GM10847 (cell line): ENCODE measurements around the gene WDFY4.

Source experiments
- POLR2A ChIP-seq: IDR thresholded peaks from 2 replicates; pipeline ENCODE4 v1.6.1; 2011; ENCODE audit not compliant: insufficient read length; ENCODE audit errors: extremely low read depth

The WDFY4 gene

DNA sequence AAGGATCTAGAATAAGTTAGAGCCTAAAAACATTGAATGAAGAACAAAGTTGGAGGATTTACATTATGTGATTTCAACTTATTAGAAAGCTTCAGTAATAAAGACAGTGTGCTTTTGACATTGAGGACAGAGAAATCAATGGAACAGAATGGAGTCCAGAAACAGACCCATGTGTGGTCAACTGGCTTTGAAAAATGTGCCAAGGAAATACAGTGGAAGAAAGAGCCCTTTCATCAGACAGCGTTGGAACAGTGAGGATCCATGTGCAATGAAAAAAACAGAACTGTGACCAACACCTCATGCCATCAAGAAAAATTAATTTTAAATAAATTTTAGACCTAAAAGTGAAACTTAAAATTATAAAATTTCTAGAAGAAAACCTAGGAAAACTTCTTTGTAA lies 305.6 kb downstream of the WDFY4 start:
- no peak for TF ChIP-seq POLR2A

DNA sequence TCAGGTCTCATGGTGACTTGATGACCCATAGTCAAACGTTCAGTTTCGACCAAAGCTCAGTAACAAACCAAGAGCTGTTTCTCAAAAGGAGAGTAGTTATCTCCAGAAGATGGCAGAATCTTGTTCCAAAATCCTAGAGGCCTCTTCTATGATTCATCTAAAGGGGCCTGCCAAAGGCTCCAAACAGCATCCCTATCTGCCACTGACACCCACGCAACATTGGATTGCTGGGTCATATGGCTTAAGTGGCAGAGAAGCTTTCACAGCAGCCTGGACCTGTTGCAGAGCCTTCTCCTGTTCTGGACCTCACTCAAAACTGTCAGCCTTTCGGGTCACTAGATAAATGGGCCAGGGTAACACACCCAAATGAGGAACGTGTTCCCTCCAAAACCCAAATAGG lies 309.0 kb downstream of the WDFY4 start:
- no peak for TF ChIP-seq POLR2A

DNA sequence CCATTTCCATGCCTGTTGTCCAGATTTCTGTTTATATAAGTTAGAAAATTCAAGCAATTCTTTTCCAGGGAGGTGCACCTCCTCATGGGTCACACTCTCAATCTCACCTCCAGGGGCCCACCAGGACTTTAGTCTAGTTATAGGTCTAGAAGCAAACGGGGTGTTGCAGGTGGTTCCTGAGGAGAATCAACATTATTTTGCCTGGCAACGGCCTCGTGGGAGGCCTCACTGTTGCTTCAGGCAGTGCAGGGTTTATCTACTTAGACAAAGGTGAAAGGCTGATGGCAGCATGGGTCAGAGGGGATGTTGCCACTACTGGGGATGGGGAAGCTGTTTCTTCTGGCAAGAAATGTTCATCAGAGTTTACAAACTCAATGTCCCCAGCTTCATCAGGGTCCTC lies 311.7 kb downstream of the WDFY4 start:
- TF ChIP-seq POLR2A: no peak

DNA sequence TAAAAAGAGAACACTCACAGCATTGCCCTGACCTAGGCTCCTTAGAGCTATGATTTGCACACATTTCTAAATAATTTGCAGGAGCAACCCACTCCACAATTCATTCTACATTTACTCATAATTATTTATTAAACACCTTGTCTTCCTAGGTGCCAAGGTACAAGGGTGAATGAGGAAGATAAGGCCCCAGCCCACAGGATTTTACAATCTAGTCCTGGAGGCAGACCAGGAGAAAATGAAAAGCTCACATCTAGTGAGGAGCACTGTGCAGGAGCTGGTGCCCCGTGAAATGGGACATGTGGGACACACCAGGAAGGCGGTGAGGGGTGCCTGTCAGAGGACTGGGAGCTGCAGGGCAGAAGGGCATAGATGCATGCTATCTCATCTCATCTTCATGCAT lies 314.7 kb downstream of the WDFY4 start:
- TF ChIP-seq POLR2A: no peak

DNA sequence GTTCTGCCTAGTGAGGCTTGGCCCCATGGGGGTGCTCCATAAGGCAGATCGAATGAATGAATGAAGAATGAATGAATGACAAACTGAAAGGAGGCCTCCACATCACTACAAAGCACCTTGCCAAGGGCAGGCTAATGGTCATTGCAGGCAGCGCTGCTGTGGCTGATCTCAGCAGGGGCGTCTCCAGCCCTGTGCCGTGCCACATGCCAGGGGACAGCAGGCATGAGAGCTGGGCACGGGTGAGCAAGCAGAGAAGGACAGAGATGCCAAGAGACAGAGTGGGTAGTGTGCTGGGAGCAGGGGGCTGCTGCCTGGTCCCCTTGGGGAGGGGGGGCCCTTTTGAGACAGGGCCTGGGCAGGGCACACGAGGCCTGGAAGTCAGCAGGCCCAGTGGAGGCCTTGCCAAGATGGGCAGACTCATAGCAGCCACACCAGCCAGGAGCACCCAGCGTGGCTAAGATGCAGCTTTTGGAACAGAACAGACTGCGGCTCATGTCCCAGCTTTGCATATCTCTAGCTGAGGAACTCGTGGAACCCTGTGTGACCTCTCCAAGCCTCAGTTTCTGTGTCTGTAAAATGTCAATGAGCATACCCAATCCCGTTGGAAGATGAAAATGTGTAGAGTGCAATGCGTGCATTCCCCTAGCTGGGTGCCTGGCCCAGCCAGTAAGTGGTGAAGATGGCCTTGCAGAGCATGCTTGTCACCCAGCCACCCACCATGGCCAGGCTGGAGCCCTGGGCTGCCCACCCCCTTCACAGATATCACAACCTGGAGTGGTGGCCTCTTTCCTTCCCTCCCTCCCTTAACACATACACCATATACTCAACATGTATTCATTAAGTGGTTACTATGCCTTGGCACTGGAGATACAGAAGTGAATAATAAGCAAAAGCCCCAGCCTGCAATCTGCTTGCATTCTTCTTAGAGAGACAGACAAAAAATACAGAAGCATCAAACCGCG lies 316.0 kb downstream of the WDFY4 start:
- no peak for TF ChIP-seq POLR2A

DNA sequence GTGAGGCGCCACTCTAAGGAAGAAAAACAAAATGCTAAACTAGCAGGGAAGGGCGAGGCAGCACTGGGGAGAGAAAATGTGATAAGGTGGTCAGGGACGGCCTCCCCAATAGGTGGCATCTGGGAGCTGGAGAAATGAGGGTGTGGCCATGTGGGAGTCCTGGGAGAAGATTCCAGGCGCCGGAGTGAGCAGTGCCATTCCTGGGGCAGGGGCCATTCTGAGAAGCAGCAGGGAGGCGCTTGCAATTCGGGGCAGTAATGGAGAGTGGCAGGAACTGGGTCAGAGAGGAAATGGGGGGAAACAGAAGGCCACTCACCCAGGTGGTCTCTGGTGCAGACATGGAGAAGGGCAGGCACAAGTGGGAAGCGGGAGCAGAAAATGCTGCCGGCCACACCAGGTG lies 316.7 kb downstream of the WDFY4 start:
- TF ChIP-seq POLR2A: no peak

DNA sequence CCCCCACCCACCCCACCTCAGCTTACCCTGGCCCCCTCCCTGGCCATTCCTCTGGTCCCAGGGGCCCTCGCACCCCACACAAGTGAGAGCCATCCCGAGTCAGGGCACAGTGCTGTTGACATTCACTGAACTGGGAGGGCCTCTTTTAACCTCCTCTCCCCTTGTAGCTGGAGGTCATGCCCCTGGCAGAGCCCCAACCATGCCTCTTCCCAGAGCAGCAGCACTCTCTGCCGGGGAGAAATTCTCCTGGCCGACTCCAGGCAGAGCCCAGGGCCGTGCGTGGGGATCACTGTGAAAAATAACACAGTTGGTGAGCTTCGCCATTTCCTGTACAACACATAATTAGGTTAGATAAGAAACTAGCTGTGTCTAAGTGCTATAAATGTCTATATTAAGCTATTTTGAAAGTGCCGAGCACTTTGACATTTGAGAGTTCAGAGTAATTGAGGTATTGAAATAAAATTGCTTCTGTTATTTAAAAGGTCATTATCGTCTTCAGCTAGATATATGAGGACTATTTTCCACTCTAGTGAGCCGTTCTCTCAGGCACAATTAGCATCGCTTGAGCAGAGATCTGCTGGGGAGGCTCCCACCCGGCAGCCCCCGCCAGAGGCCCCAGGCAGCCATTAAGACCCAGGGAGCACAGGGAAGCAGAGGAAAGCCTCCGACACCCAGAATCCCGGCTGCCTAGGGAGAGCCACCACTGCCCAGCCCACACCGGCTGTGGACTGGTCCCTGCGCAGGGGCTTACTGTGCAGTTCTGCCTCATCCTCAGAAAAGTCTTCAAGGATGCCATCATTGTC lies 317.4 kb downstream of the WDFY4 start:
- TF ChIP-seq POLR2A: no peak

DNA sequence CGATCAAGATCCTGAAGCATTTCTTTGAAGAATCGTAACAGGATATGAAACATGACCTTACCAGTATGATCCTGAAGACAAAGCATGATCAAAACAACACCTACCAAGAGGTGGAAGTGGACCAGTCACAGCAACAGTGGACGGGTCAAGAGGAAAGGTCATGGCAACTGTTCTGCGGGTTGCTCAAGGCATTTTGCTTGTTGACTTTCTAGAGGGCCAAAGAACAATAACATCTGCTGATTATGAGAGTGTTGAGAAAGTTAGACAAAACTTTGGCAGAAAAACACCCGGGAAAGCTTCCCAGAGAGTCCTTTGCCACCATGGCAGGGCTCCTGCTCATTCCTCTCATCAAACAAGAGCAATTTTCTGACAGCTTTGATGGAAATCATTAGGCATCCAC lies 320.6 kb downstream of the WDFY4 start:
- no peak for TF ChIP-seq POLR2A

DNA sequence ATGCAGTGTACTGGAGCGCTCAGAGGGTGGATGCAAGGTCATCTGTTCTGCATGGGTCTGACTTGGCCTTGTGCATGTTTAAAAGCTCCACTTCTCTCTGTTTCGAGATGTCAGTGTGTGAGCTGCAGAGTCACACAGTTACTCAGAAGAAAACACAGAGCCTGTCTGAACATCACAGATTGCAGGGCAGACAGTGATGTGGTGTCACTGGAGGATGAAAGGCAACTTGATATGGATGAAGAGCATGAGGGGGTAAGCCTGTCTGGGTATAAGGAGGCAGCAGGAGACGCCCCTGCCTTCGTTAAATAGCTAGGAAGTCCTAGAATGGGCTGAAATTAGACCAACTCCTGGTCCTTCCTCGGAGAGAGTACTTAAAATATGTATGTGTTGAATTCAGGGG lies 322.5 kb downstream of the WDFY4 start:
- TF ChIP-seq POLR2A: no peak

DNA sequence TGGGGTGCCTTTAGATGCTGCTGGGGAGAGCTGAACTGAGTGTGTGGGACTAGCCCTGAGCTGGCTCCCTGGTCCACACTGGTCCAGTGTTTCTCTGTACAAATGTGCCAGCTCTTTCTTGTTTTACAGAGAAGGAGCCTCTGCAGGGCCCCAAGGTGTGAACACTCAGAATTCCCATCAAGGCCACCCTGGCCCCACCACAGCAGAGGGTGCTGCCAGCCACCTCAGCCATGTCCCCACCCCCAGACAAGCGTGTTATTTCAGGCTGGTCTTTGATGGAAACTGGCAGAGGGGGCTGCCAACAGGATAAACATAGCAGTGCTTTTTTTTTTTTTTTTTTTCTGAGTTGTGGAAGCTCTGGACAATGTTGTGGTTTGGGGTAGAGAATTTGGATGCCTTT lies 323.4 kb downstream of the WDFY4 start:
- no peak for TF ChIP-seq POLR2A

DNA sequence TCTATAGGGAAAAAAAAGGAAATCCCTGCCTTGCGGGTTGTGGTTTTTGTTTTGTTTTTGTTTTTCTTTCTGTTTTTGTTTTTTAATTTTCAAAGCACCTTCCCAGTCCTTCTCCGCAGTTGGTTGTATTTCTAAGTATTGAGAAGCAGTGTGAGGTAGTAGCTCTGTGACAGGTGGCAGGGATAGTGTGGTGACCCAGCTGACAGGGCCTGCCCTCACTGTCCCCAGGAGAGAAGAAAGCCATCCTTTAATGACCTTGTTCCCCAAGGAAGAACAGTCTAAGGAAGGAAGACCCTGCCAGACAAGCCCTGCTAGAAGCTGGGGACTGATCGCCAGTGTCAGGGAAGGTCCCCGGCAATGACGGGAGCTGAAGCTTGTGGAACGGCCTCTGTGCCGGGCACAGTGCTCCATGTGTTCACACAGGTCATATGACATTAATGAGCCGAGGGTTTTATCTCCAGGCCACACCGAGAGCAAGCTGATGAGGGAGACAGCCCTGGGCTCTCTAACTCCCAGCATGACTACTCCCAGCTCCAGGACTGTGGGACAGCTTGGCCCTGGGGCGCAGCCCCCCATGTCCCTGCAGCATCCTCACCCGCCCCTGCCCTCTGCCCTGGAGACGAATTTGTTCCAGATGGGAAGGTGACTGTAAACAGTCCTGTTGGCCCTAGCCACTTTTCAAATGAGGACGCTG lies 324.0 kb downstream of the WDFY4 start:
- TF ChIP-seq POLR2A: no peak

DNA sequence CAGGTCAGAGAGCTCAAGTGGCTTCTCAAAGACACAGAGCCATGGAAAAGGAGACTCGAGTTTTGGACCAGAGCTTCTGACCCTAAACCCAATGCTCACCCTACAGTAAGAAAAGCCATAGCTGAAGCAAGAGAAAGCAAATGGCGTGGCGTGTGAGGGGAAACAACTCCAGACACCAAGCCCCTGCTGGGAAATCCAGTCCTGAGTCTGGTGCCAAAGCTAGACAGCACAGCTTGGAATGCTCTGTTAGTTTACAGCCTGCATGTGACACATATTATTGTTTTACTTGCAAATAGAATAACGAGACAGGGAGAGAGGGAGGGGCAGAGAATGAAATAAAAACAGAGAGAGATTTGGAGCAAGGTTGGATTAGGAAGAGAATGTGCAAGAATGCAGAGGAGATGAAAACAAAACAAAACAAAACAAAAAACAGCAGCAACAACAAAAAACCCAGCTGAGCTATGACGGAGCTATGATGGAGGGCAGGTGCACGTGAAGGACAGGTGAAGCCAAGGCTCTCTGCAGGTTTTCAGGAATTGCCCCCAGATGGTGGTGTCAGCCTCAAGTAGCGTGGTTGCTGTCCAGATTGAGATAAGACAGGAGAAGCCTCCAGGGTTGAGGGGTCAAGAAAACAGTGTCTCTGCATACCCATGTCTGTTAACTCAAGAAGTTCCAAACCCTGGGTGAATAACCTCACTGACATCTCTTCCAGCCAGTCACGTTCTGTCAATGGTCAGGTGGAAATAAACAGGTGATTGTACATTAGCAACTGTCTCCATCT lies 324.7 kb downstream of the WDFY4 start:
- TF ChIP-seq POLR2A: no peak

DNA sequence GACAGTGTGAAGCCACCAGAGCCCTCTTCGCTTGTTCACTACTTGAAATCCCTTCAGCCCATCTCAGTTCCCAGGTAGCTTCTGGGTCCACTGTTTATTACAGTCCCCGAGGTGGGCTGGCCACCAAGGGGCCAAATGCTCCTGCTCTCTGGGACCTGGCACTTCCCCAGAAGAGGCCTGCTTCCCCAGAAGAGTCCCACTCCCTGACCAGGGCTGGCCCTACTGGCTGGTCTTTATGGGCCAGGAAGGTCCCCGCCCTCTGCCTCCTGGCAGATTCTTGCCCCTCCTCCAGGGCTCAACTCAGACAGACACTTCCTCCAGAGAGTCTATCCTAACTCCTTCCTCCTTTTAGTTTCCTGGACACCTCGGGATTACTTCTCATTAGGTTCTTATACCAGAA lies 325.6 kb downstream of the WDFY4 start:
- TF ChIP-seq POLR2A: no peak

DNA sequence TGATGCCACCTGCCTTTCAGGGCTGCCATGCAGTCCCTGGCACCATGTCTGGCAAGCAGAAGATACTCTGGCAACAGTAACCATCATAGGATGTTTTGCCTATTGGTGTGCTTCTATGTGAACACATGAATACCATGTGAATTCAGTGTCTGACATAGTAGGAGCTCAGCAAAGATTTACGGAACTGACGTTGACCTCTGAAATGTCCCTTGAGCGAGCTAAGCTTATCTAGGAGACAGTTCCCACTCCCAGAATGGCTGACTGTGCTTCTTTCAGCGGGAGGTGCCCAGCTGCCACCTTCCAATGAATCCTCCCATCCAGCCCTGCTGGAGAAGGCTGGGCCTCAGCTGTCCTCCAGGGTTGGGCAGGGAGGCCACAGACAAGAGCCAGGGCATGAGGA lies 326.2 kb downstream of the WDFY4 start:
- no peak for TF ChIP-seq POLR2A

DNA sequence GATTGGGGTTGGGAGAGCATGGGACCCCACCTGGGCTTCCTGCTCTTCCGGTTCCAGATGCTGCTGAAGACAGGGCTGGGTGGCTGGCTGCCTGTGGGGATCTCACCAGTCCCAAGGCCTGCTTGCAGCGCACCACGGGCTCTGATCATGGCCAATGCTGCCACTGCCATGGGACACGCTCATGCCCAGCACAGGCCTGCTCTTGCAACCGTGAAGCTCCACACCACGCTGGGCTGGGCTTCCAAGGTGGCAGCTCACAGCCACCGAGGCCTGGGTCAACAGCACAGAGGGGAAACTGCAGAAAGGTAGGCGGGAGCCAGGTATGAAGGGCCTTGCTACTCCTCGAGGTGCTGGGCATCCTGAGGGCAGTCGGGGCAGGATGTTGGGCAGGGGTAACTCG lies 327.1 kb downstream of the WDFY4 start:
- TF ChIP-seq POLR2A: no peak

DNA sequence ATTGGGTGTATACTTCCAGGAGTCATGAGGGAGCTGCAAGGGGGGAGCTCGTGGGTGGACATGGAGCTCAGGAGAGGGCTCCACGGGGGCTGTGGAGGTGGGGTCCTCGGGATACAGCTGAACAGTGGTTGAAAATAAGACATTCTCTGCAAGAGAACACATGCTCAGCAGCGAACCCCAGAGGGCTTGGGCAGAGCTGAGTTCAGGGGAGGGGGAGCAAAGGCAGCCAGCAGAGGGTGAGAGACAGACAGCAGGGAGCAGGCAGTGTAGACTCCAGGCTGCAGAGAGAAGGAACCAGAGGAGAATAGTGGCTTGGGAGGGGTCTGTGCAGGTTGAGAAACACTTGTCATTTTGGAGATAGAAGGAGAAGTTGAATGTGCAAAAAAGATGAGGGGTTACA lies 327.9 kb downstream of the WDFY4 start:
- no peak for TF ChIP-seq POLR2A

DNA sequence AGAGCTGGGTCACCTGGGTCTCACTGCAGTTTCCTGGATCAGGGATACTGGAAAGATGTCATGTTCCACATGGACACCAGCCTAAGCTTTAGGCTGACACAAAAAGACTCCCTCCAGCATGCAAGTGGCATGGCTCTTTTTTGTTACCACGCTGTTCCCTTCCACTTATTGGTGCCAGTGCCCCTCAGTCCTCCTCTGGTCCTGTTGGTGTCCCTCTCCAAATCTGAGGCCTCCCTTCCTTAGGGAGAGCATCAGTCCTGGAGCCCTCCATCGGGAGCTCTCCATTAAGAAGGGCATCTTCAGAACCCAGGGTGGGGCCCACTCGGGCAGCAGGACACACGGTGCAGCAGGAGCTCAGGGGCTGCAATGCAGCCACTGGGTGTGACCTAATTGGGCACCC lies 331.0 kb downstream of the WDFY4 start:
- TF ChIP-seq POLR2A: no peak
